ENCODE results near the gene HMGXB4.

The HMGXB4 gene

GRCh38 chr22:35312198-35313059, 55.1 kb downstream of the HMGXB4 start:
- peaks cover 9 to 16% of the 10 kb centered on the region in 2 donors for H3K4me1 ChIP-seq (ENCODE audit: control insufficient read depth in 1 of 2, insufficient read depth in 2 of 2, low read length in 2 of 2)
- H3K36me3 ChIP-seq (ENCODE audit: control insufficient read depth in 1 of 2, insufficient read depth in 2 of 2, low read length in 2 of 2), result peaks cover 0 to 7% of the 10 kb centered on the region in 2 donors
- no peak overlapping the region for H3K4me3 ChIP-seq (ENCODE audit: low read depth in 1 of 2, low read length in 2 of 2)
- peak overlapping the region; percentile 5 for H3K27ac ChIP-seq (ENCODE audit: low read length)
- no peaks in the 10 kb centered on the region for H3K9me3 ChIP-seq (ENCODE audit: control insufficient read depth in 1 of 2, low read length in 2 of 2)
- H3K27me3 ChIP-seq (ENCODE audit: low read depth, low read length), result no peaks in the 10 kb centered on the region

- H3K9me3 ChIP-seq (ENCODE audit: control insufficient read depth in 1 of 2, low read length in 2 of 2), result no peaks in the 10 kb centered on the region
- H3K27ac ChIP-seq (ENCODE audit: low read length), result no peak overlapping the region
- no peaks in the 10 kb centered on the region for H3K27me3 ChIP-seq (ENCODE audit: low read depth, low read length)
- no peak overlapping the region for H3K4me3 ChIP-seq (ENCODE audit: low read depth in 1 of 2, low read length in 2 of 2)
- H3K4me1 ChIP-seq (ENCODE audit: control insufficient read depth in 1 of 2, insufficient read depth in 2 of 2, low read length in 2 of 2), result peaks cover 9 to 16% of the 10 kb centered on the region in 2 donors
- H3K36me3 ChIP-seq (ENCODE audit: control insufficient read depth in 1 of 2, insufficient read depth in 2 of 2, low read length in 2 of 2), result peaks cover 7 to 18% of the 10 kb centered on the region in 2 donors
Observed at GRCh38 chr22:35313311-35314121, 56.2 kb downstream of the HMGXB4 start.

GRCh38 chr22:35314161-35314942, 57.1 kb downstream of the HMGXB4 start:
- Histone ChIP-seq H3K27me3 (ENCODE audit: low read depth, low read length) (no peaks in the 10 kb centered on the region), H3K36me3 (ENCODE audit: control insufficient read depth in 1 of 2, insufficient read depth in 2 of 2, low read length in 2 of 2) (peaks cover 15 to 26% of the 10 kb centered on the region in 2 donors), H3K27ac (ENCODE audit: low read length) (no peak overlapping the region), H3K4me3 (ENCODE audit: low read depth in 1 of 2, low read length in 2 of 2) (no peak overlapping the region), H3K9me3 (ENCODE audit: control insufficient read depth in 1 of 2, low read length in 2 of 2) (no peaks in the 10 kb centered on the region), H3K4me1 (ENCODE audit: control insufficient read depth in 1 of 2, insufficient read depth in 2 of 2, low read length in 2 of 2) (peaks cover 9 to 16% of the 10 kb centered on the region in 2 donors)

- Histone ChIP-seq H3K4me1 (ENCODE audit: control insufficient read depth in 1 of 2, insufficient read depth in 2 of 2, low read length in 2 of 2) (peaks cover 9 to 16% of the 10 kb centered on the region in 2 donors), H3K36me3 (ENCODE audit: control insufficient read depth in 1 of 2, insufficient read depth in 2 of 2, low read length in 2 of 2) (peaks cover 16 to 33% of the 10 kb centered on the region in 2 donors)
Observed at GRCh38 chr22:35315141-35315854, 58.0 kb downstream of the HMGXB4 start.

GRCh38 chr22:35315855-35316745, 58.8 kb downstream of the HMGXB4 start:
- no peak overlapping the region for H3K4me3 ChIP-seq (ENCODE audit: low read depth in 1 of 2, low read length in 2 of 2)

More at GRCh38 chr22:35315141-35315854, 58.0 kb downstream of the HMGXB4 start:
- Histone ChIP-seq H3K9me3 (ENCODE audit: control insufficient read depth in 1 of 2, low read length in 2 of 2) (no peaks in the 10 kb centered on the region), H3K27ac (ENCODE audit: low read length) (no peak overlapping the region), H3K4me3 (ENCODE audit: low read depth in 1 of 2, low read length in 2 of 2) (no peak overlapping the region), H3K27me3 (ENCODE audit: low read depth, low read length) (no peaks in the 10 kb centered on the region)

GRCh38 chr22:35316751-35317150, 59.5 kb downstream of the HMGXB4 start:
- peaks cover 9 to 16% of the 10 kb centered on the region in 2 donors for H3K4me1 ChIP-seq (ENCODE audit: control insufficient read depth in 1 of 2, insufficient read depth in 2 of 2, low read length in 2 of 2)
- H3K27me3 ChIP-seq (ENCODE audit: low read depth, low read length), result no peaks in the 10 kb centered on the region
- H3K27ac ChIP-seq (ENCODE audit: low read length), result no peak overlapping the region
- peaks cover 17 to 31% of the 10 kb centered on the region in 2 donors for H3K36me3 ChIP-seq (ENCODE audit: control insufficient read depth in 1 of 2, insufficient read depth in 2 of 2, low read length in 2 of 2)
- H3K4me3 ChIP-seq (ENCODE audit: low read depth in 1 of 2, low read length in 2 of 2), result no peak overlapping the region
- no peaks in the 10 kb centered on the region for H3K9me3 ChIP-seq (ENCODE audit: control insufficient read depth in 1 of 2, low read length in 2 of 2)

More at GRCh38 chr22:35315855-35316745, 58.8 kb downstream of the HMGXB4 start:
- Histone ChIP-seq H3K36me3 (ENCODE audit: control insufficient read depth in 1 of 2, insufficient read depth in 2 of 2, low read length in 2 of 2) (peaks cover 16 to 33% of the 10 kb centered on the region in 2 donors), H3K9me3 (ENCODE audit: control insufficient read depth in 1 of 2, low read length in 2 of 2) (no peaks in the 10 kb centered on the region), H3K27me3 (ENCODE audit: low read depth, low read length) (no peaks in the 10 kb centered on the region), H3K4me1 (ENCODE audit: control insufficient read depth in 1 of 2, insufficient read depth in 2 of 2, low read length in 2 of 2) (peaks cover 9 to 16% of the 10 kb centered on the region in 2 donors), H3K27ac (ENCODE audit: low read length) (no peak overlapping the region)

- Histone ChIP-seq H3K36me3 (ENCODE audit: control insufficient read depth in 1 of 2, insufficient read depth in 2 of 2, low read length in 2 of 2) (peaks cover 27 to 41% of the 10 kb centered on the region in 2 donors), H3K27ac (ENCODE audit: low read length) (no peak overlapping the region)
Observed at GRCh38 chr22:35317680-35318290, 60.5 kb downstream of the HMGXB4 start.

GRCh38 chr22:35318346-35319215, 61.3 kb downstream of the HMGXB4 start:
- Histone ChIP-seq H3K9me3 (ENCODE audit: control insufficient read depth in 1 of 2, low read length in 2 of 2) (no peaks in the 10 kb centered on the region), H3K27ac (ENCODE audit: low read length) (no peak overlapping the region), H3K4me3 (ENCODE audit: low read depth in 1 of 2, low read length in 2 of 2) (no peak overlapping the region), H3K27me3 (ENCODE audit: low read depth, low read length) (no peaks in the 10 kb centered on the region), H3K4me1 (ENCODE audit: control insufficient read depth in 1 of 2, insufficient read depth in 2 of 2, low read length in 2 of 2) (peaks cover 5 to 13% of the 10 kb centered on the region in 2 donors), H3K36me3 (ENCODE audit: control insufficient read depth in 1 of 2, insufficient read depth in 2 of 2, low read length in 2 of 2) (peaks cover 35 to 49% of the 10 kb centered on the region in 2 donors)

More at GRCh38 chr22:35317680-35318290, 60.5 kb downstream of the HMGXB4 start:
- H3K9me3 ChIP-seq (ENCODE audit: control insufficient read depth in 1 of 2, low read length in 2 of 2), result no peaks in the 10 kb centered on the region
- H3K4me1 ChIP-seq (ENCODE audit: control insufficient read depth in 1 of 2, insufficient read depth in 2 of 2, low read length in 2 of 2), result peaks cover 9 to 16% of the 10 kb centered on the region in 2 donors
- no peaks in the 10 kb centered on the region for H3K27me3 ChIP-seq (ENCODE audit: low read depth, low read length)
- no peak overlapping the region for H3K4me3 ChIP-seq (ENCODE audit: low read depth in 1 of 2, low read length in 2 of 2)

Data from muscle layer of duodenum (tissue), 2 donors.